ENCODE results near the gene SNAP29. TPM values are rescaled to one million over a fixed set of nuclear protein-coding genes. Genes with fewer than 3 reads are reported as not detected.

The SNAP29 gene
- total and polyA plus RNA-seq, 9 of the 15 experiments (the other 6 are each of a cell fraction or from before 2014, with no cell fraction given) = 19.5 to 250 (median 75.9) TPM

DNA sequence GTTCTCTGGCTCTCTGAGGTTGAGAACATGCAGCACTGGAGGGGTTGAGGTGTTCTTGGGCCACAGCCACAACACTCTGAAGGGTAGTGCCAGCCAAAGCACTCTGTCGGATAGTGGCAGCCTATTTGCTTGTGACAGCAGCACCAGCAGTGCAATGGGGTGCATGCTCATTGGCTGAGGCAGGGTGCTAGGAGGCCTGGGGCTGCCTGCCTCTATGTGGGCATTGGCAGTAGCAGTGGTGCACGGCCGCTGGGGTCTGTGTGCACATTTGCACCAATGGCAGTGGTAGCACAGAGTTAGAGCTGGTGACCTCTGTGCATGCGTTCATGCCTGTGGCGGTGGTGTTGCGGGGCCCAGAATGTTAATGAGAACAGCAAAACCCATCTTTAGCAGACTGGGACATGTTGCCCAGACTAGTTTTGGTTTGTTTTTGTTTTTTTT is 25.6 kb upstream of the SNAP29 start (continued):
- TF ChIP-seq, protein P1, sequence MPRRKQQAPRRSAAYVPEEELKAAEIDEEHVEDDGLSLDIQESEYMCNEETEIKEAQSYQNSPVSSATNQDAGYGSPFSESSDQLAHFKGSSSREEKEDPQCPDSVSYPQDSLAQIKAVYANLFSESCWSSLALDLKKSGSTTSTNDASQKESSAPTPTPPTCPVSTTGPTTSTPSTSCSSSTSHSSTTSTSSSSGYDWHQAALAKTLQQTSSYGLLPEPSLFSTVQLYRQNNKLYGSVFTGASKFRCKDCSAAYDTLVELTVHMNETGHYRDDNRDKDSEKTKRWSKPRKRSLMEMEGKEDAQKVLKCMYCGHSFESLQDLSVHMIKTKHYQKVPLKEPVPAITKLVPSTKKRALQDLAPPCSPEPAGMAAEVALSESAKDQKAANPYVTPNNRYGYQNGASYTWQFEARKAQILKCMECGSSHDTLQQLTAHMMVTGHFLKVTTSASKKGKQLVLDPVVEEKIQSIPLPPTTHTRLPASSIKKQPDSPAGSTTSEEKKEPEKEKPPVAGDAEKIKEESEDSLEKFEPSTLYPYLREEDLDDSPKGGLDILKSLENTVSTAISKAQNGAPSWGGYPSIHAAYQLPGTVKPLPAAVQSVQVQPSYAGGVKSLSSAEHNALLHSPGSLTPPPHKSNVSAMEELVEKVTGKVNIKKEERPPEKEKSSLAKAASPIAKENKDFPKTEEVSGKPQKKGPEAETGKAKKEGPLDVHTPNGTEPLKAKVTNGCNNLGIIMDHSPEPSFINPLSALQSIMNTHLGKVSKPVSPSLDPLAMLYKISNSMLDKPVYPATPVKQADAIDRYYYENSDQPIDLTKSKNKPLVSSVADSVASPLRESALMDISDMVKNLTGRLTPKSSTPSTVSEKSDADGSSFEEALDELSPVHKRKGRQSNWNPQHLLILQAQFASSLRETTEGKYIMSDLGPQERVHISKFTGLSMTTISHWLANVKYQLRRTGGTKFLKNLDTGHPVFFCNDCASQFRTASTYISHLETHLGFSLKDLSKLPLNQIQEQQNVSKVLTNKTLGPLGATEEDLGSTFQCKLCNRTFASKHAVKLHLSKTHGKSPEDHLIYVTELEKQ (CRISPR knock-in tag; IDR thresholded peaks at IDR 0.05) = no peak
- no peak for TF ChIP-seq SAP30 (IDR thresholded peaks at IDR 0.05; ENCODE audit: borderline replicate concordance, insufficient read depth, low read depth, low read length, poor library complexity, severe bottlenecking)
- TF ChIP-seq KLF6 (CRISPR knock-in tag; IDR thresholded peaks at IDR 0.05; ENCODE audit: borderline replicate concordance) = no peak
- TF ChIP-seq, protein P2, sequence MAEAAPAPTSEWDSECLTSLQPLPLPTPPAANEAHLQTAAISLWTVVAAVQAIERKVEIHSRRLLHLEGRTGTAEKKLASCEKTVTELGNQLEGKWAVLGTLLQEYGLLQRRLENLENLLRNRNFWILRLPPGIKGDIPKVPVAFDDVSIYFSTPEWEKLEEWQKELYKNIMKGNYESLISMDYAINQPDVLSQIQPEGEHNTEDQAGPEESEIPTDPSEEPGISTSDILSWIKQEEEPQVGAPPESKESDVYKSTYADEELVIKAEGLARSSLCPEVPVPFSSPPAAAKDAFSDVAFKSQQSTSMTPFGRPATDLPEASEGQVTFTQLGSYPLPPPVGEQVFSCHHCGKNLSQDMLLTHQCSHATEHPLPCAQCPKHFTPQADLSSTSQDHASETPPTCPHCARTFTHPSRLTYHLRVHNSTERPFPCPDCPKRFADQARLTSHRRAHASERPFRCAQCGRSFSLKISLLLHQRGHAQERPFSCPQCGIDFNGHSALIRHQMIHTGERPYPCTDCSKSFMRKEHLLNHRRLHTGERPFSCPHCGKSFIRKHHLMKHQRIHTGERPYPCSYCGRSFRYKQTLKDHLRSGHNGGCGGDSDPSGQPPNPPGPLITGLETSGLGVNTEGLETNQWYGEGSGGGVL (CRISPR knock-in tag; IDR thresholded peaks at IDR 0.05) = no peak
- no peak for TF ChIP-seq HDAC6 (IDR thresholded peaks at IDR 0.05; ENCODE audit: low read depth, low read length)
- no peak for TF ChIP-seq ZNF274 (IDR thresholded peaks at IDR 0.05; ENCODE audit: borderline replicate concordance, low read depth, low read length)
- no peak for TF ChIP-seq CHD1 (IDR thresholded peaks at IDR 0.05; ENCODE audit: low read length)
- no peak for TF ChIP-seq ZNF764 (CRISPR knock-in tag; IDR thresholded peaks at IDR 0.05; ENCODE audit: low read depth)
- TF ChIP-seq CBX1 (IDR thresholded peaks at IDR 0.05; ENCODE audit: low read depth) = no peak
- TF ChIP-seq MAFG (tag; conservative IDR thresholded peaks at IDR 0.05) = no peak
- TF ChIP-seq TEAD4 (IDR thresholded peaks at IDR 0.05; ENCODE audit: low read length) = no peak
- TF ChIP-seq TEAD4 (CRISPR knock-in tag; IDR thresholded peaks at IDR 0.05; ENCODE audit: borderline replicate concordance) = peak; percentile 88
- TF ChIP-seq CBX3 (IDR thresholded peaks at IDR 0.05; ENCODE audit: borderline replicate concordance in 1 of 2, low read length in 2 of 2) = no peak
- no peak for TF ChIP-seq ETS2 (tag; IDR thresholded peaks at IDR 0.05; ENCODE audit: borderline replicate concordance, poor library complexity, severe bottlenecking)
- no peak for TF ChIP-seq ZBTB17 (CRISPR knock-in tag; IDR thresholded peaks at IDR 0.05)
- no peak for TF ChIP-seq BACH1 (tag; IDR thresholded peaks at IDR 0.05)
- TF ChIP-seq RNF2 (IDR thresholded peaks at IDR 0.05) = no peak
- TF ChIP-seq TOE1 (IDR thresholded peaks at IDR 0.05; ENCODE audit: borderline replicate concordance) = no peak
- no peak for TF ChIP-seq TOE1 (CRISPR knock-in tag; IDR thresholded peaks at IDR 0.05; ENCODE audit: borderline replicate concordance, low read depth)
- TF ChIP-seq ZNF175 (CRISPR knock-in tag; IDR thresholded peaks at IDR 0.05; ENCODE audit: low read depth) = no peak
- TF ChIP-seq, protein P3, sequence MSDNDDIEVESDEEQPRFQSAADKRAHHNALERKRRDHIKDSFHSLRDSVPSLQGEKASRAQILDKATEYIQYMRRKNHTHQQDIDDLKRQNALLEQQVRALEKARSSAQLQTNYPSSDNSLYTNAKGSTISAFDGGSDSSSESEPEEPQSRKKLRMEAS (CRISPR knock-in tag; IDR thresholded peaks at IDR 0.05) = peak; percentile 64
- TF ChIP-seq, protein P4, sequence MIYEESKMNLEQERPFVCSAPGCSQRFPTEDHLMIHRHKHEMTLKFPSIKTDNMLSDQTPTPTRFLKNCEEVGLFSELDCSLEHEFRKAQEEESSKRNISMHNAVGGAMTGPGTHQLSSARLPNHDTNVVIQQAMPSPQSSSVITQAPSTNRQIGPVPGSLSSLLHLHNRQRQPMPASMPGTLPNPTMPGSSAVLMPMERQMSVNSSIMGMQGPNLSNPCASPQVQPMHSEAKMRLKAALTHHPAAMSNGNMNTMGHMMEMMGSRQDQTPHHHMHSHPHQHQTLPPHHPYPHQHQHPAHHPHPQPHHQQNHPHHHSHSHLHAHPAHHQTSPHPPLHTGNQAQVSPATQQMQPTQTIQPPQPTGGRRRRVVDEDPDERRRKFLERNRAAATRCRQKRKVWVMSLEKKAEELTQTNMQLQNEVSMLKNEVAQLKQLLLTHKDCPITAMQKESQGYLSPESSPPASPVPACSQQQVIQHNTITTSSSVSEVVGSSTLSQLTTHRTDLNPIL (CRISPR knock-in tag; IDR thresholded peaks at IDR 0.05) = no peak
- TF ChIP-seq TEAD2 (tag; IDR thresholded peaks at IDR 0.05) = no peak
